Adrenal gland (tissue), 12 donors: ENCODE data around the gene STRIP2. TPM values are rescaled to one million over a fixed set of nuclear protein-coding genes. Genes with fewer than 3 reads are reported as not detected.
A peak's percentile ranks its signal among the peaks of the same experiment; 100 is the strongest.

ENCODE experiments used
- DNase-seq, 7 donors: peaks; one replicate each; pipeline ENCODE4 v3.0.0-alpha.2; 2019 to 2020
- H3K27ac ChIP-seq, 5 donors: fragments of 200-600 bp; sonication (generic) in 4 of 5; 1 replicate in 3 of 5; 2 replicates in 2 of 5; pipeline versions ENCODE4 v1.5.1 to v1.8.0; 2016 to 2020; ENCODE audit warnings: mild to moderate bottlenecking in 1 of 5
- H3K27me3 ChIP-seq: fragments of 200-600 bp; 2 replicates; pipeline ENCODE4 v1.8.0; 2021
- H3K36me3 ChIP-seq, 2 donors: fragments of 200-600 bp; replicated peaks in 1 of 2; 1 replicate in 1 of 2; 2 replicates in 1 of 2; pipeline versions ENCODE4 v1.5.1 to v1.8.0; 2018 to 2022
- H3K4me1 ChIP-seq, 2 donors: fragments of 200-600 bp; replicated peaks in 1 of 2; 1 replicate in 1 of 2; 2 replicates in 1 of 2; pipeline versions ENCODE4 v1.5.1 to v1.8.0; 2018 to 2021
- H3K4me3 ChIP-seq, 4 donors: fragments of 200-600 bp; sonication (generic) in 3 of 4; one replicate each; pipeline ENCODE4 v1.5.1; 2016 to 2018
- H3K9me3 ChIP-seq, 3 donors: fragments of 200-600 bp; sonication (generic) in 1 of 3; replicated peaks in 1 of 3; 1 replicate in 2 of 3; 2 replicates in 1 of 3; pipeline versions ENCODE4 v1.5.1 to v1.8.0; 2016 to 2021
- POLR2A ChIP-seq, 2 donors: fragments of 450-650 bp; IDR thresholded peaks; one replicate each; pipeline ENCODE4 v1.6.1; 2017; ENCODE audit warnings: antibody characterized with exemption in 2 of 2, mild to moderate bottlenecking in 2 of 2, moderate library complexity in 1 of 2
- WGBS, 4 donors: extraction: QIAGEN DNeasy Blood & Tissue Kit in 2 of 4; methylation state at CpG; one replicate each; pipeline versions ENCODE4 v1.1.5 to v1.1.7; 2013 to 2017; 5-methylcytosine and 5-hydroxymethylcytosine counted together
- intact Hi-C, 2 donors: fragments of 100-400 bp; cut with DNase I; formaldehyde crosslinking; loops; one replicate each; pipeline versions ENCODE4 v1.14.1 to v1.15.0; 2022 to 2023
- polyA plus RNA-seq, 3 donors: library from polyadenylated mRNA; stranded (reverse); fragments of 200-250 nt in 2 of 3; fragments of 350-450 nt in 1 of 3; fragmentation: Illumina TruSeq in 1 of 3; extraction: RNeasy Lipid Tissue Mini Kit (QIAGEN cat#74804) in 1 of 3; gene quantifications; one replicate each; pipeline ENCODE4 v1.2.3, GENCODE V29; 2013 to 2014
- total RNA-seq, 9 donors: library from RNA; depleted of rRNA in 4 of 9; stranded (reverse); fragments of >200 nt in 4 of 9; fragments of 120-200 nt in 1 of 9; fragmentation: NEBNext Ultra II Directional in 1 of 9; extraction: Animal tissue kit (Norgen Biotek cat#: 25700) in 1 of 9; gene quantifications; one replicate each; pipeline versions ENCODE4 v1.1.0 to v1.2.4, GENCODE V29; 2013 to 2023
- TF ChIP-seq, protein P1 (sequence below), 6 experiments: fragments of 450-650 bp in 4 of 6; fragments of 200-600 bp in 2 of 6; sonication (generic) in 1 of 6; IDR thresholded peaks; 1 replicate in 5 of 6; 2 replicates in 1 of 6; pipeline versions ENCODE4 v1.5.1 to v1.8.0; 2016 to 2021; ENCODE audit warnings: antibody characterized with exemption in 6 of 6, mild to moderate bottlenecking in 2 of 6, moderate library complexity in 1 of 6
- donor health status: healthy with polysubstance abuse.
- donor health status: Bipolar disorder and iron deficiency.
- donor health status: DM: yes; HTN: yes; CAD: no.
- donor health status: DM: no; HTN: no; CAD: no.
- donor health status: DM: no; HTN: no; CAD: no.
- donor health status: DM: yes; HTN: yes; CAD: no.

Gene STRIP2
- total and polyA plus RNA-seq, 12 donors: 0.67 to 10.1 (median 3.7) TPM

- Histone ChIP-seq H3K27me3 (no peaks in the 10 kb centered on the region), H3K36me3 (no peaks in the 10 kb centered on the region), H3K27ac (no peak overlapping the region), H3K4me1 (peaks cover 7 to 9% of the 10 kb centered on the region in 2 donors), H3K9me3 (no peaks in the 10 kb centered on the region), H3K4me3 (no peak overlapping the region)
- no peak for DNase-seq
- no peak for TF ChIP-seq POLR2A (IDR thresholded peaks at IDR 0.05)
- TF ChIP-seq, protein P1, sequence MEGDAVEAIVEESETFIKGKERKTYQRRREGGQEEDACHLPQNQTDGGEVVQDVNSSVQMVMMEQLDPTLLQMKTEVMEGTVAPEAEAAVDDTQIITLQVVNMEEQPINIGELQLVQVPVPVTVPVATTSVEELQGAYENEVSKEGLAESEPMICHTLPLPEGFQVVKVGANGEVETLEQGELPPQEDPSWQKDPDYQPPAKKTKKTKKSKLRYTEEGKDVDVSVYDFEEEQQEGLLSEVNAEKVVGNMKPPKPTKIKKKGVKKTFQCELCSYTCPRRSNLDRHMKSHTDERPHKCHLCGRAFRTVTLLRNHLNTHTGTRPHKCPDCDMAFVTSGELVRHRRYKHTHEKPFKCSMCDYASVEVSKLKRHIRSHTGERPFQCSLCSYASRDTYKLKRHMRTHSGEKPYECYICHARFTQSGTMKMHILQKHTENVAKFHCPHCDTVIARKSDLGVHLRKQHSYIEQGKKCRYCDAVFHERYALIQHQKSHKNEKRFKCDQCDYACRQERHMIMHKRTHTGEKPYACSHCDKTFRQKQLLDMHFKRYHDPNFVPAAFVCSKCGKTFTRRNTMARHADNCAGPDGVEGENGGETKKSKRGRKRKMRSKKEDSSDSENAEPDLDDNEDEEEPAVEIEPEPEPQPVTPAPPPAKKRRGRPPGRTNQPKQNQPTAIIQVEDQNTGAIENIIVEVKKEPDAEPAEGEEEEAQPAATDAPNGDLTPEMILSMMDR (IDR thresholded peaks at IDR 0.05): no peak
- intact Hi-C loops: no loop called here
Measured at GRCh38 chr7:129390314-129390713, 43.9 kb upstream of the STRIP2 start.

DNA sequence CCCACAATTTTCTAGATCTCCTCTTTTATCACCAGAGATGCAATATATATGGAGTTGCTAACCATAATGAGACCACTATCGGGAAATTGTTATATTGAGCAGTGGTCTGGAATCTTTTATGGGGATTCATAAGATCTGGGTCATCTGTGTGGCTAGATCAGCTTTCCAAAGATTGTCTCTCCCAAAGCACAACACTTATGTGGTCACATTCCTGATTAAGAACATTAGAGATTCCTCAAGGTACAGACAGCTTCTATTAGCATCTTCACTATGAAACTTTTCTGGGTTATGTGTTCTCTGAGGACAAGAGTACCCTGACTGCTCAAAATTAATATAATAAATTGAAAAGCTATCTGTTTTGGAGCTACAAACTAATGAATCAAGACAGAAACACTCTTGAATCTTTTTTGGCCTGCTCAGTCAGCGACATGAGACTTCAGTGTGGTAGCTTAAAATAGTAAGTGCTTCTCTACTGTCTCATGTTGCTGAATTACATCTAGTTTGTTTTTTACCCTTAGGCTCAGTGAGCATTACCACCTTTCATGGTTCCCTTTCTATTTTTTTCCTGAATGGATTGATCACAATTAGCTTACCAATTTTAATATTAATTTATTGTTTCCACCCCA lies 42.6 kb upstream of the STRIP2 start:
- Histone ChIP-seq H3K36me3 (no peaks in the 10 kb centered on the region), H3K4me1 (peaks cover 9 to 10% of the 10 kb centered on the region in 2 donors), H3K4me3 (no peak overlapping the region), H3K27ac (no peak overlapping the region), H3K27me3 (no peaks in the 10 kb centered on the region), H3K9me3 (no peaks in the 10 kb centered on the region)
- TF ChIP-seq POLR2A (IDR thresholded peaks at IDR 0.05): no peak
- TF ChIP-seq, protein P1 (IDR thresholded peaks at IDR 0.05): no peak
- DNase-seq: no peak
- WGBS, 4 donors: 77 to 85% (median 82%) methylated on average over 2 of the region's 2 CpGs
- intact Hi-C loops: no loop called here

DNA sequence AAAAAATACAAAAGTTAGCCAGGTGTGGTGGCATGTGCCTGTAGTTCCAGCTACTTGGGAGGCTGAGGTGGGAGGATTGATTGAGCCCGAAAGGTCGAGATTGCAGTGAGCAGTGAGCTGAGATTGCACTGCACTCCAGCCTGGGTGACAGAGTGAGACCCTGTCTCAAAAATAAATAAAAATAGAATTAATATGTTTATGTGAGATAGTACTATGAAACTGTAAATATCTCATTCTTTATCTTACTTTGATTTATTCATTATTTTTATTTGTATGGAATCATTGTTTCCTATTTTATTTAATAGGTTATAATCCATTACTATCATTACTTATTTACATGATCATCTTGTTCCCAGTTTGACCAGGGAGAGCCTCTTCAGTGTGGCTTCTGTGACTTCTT lies 41.0 kb upstream of the STRIP2 start:
- no peak for TF ChIP-seq POLR2A (IDR thresholded peaks at IDR 0.05)
- TF ChIP-seq, protein P1 (IDR thresholded peaks at IDR 0.05): no peak

GRCh38 chr7:129394101-129394500 lies 40.1 kb upstream of the STRIP2 start:
- intact Hi-C loops: no loop called here
- DNase-seq: peak; percentile 53 to 82 (median 77)
- no peak overlapping the region for H3K4me3 ChIP-seq
- no peaks in the 10 kb centered on the region for H3K9me3 ChIP-seq
- TF ChIP-seq POLR2A (IDR thresholded peaks at IDR 0.05): no peak
- TF ChIP-seq, protein P1 (IDR thresholded peaks at IDR 0.05): no peak
- peaks cover 9 to 10% of the 10 kb centered on the region in 2 donors for H3K4me1 ChIP-seq
- peak overlapping the region in 2 of 5 donors; percentile 19 to 46 for H3K27ac ChIP-seq
- 52 to 69% (median 58%) methylated on average over 4 of the region's 4 CpGs for WGBS, 4 donors
- no peaks in the 10 kb centered on the region for H3K36me3 ChIP-seq
- no peaks in the 10 kb centered on the region for H3K27me3 ChIP-seq

More for the DNA sequence above, 41.0 kb upstream of the STRIP2 start:
- Histone ChIP-seq H3K27ac (no peak overlapping the region), H3K9me3 (no peaks in the 10 kb centered on the region), H3K27me3 (no peaks in the 10 kb centered on the region), H3K4me1 (peaks cover 9 to 10% of the 10 kb centered on the region in 2 donors), H3K36me3 (no peaks in the 10 kb centered on the region), H3K4me3 (no peak overlapping the region)
- intact Hi-C loops: no loop called here
- WGBS, 4 donors: 94 to 99% (median 97%) methylated on average over 2 of the region's 2 CpGs
- no peak for DNase-seq
